Sigmoid colon (tissue), 7 donors: ENCODE data around the gene TBC1D10A. TPM values are rescaled to one million over a fixed set of nuclear protein-coding genes. Genes with fewer than 3 reads are reported as not detected.

Experiments used
- DNase-seq: peaks from one replicate; pipeline ENCODE4 v3.0.0-alpha.2; 2019
- H3K27ac ChIP-seq, 4 donors: fragments of 200-600 bp; sonication (generic); one replicate each; pipeline ENCODE4 v1.5.1; 2016 to 2019; ENCODE audit warnings: mild to moderate bottlenecking in 1 of 4
- H3K27me3 ChIP-seq, 3 donors: fragments of 200-600 bp; sonication (generic); one replicate each; pipeline ENCODE4 v1.5.1; 2019; ENCODE audit warnings: mild to moderate bottlenecking in 1 of 3
- H3K36me3 ChIP-seq, 4 donors: fragments of 200-600 bp; sonication (generic); one replicate each; pipeline ENCODE4 v1.5.1; 2016 to 2019
- H3K4me1 ChIP-seq, 4 donors: fragments of 200-600 bp; sonication (generic); one replicate each; pipeline ENCODE4 v1.5.1; 2017 to 2019
- H3K4me3 ChIP-seq, 4 donors: fragments of 200-600 bp; sonication (generic); one replicate each; pipeline ENCODE4 v1.5.1; 2017 to 2019; ENCODE audit warnings: mild to moderate bottlenecking in 2 of 4, moderate library complexity in 1 of 4
- H3K9me3 ChIP-seq, 4 donors: fragments of 200-600 bp in 3 of 4; sonication (generic) in 3 of 4; one replicate each; pipeline versions ENCODE4 v1.5.1 to v1.6.1; 2013 to 2019
- CTCF ChIP-seq, 4 experiments: fragments of 450-650 bp in 3 of 4; fragments of 200-600 bp in 1 of 4; IDR thresholded peaks; one replicate each; pipeline ENCODE4 v1.5.1; 2016 to 2019; ENCODE audit warnings: antibody characterized with exemption in 4 of 4, mild to moderate bottlenecking in 3 of 4, moderate library complexity in 2 of 4
- EP300 ChIP-seq, 4 donors: sonication (generic); formaldehyde crosslinking; IDR thresholded peaks; one replicate each; pipeline ENCODE4 v1.6.1; 2017; ENCODE audit warnings: antibody characterized with exemption in 4 of 4
- POLR2A ChIP-seq, 2 donors: fragments of 450-650 bp; IDR thresholded peaks; one replicate each; pipeline ENCODE4 v1.6.1; 2016; ENCODE audit warnings: antibody characterized with exemption in 2 of 2, mild to moderate bottlenecking in 2 of 2, moderate library complexity in 2 of 2
- POLR2AphosphoS5 ChIP-seq, 4 donors: sonication (generic); formaldehyde crosslinking; IDR thresholded peaks; one replicate each; pipeline ENCODE4 v1.6.1; 2017; ENCODE audit warnings: antibody characterized with exemption in 4 of 4
- WGBS, 2 donors: extraction: QIAGEN DNeasy Blood & Tissue Kit; methylation state at CpG; one replicate each; pipeline ENCODE4 v1.1.7; 2013; 5-methylcytosine and 5-hydroxymethylcytosine counted together
- intact Hi-C: fragments of 100-400 bp; cut with DNase I; formaldehyde crosslinking; loops from one replicate; pipeline ENCODE4 v1.15.1; 2023
- polyA plus RNA-seq, 3 donors: library from polyadenylated mRNA; stranded (reverse); fragments of 200-250 nt; gene quantifications; one replicate each; pipeline ENCODE4 v1.2.3, GENCODE V29; 2013
- total RNA-seq, 4 donors: library from RNA; depleted of rRNA; stranded (reverse); fragments of >200 nt; gene quantifications; one replicate each; pipeline ENCODE4 v1.1.0, GENCODE V29; 2016
- donor health status: healthy with polysubstance abuse.
- donor health status: Bipolar disorder and iron deficiency.
- donor health status: healthy.

TBC1D10A gene
- total and polyA plus RNA-seq, 7 donors, result 12.5 to 35.4 (median 29.1) TPM

DNA sequence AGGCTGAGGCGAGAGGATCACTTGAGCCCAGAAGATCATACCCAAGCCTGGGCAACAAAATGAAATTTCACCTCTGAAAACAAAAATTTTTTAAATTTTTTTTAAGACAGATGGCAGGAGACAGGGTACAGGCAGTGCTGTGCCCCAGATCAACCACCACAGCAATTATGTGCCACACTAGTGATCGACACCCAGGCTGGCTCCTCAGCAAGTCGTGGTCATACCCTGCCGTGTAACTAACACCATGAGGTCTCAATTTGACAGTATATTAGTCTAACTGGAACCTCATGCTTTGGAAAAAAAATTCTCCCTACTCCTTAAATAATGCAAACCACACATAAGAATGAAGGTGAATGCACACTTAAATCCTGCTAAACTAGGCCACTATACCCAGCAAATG, 21.7 kb upstream of the TBC1D10A start:
- Histone ChIP-seq H3K27me3 (no peaks in the 10 kb centered on the region), H3K27ac (peak overlapping the region in 1 of 4 donors; percentile 11)

GRCh38 chr22:30347255-30347892, 20.6 kb upstream of the TBC1D10A start:
- H3K9me3 ChIP-seq, result no peaks in the 10 kb centered on the region
- H3K27me3 ChIP-seq, result no peaks in the 10 kb centered on the region
- intact Hi-C loops, result no loop called here
- DNase-seq, result no peak
- 69 to 72% methylated on average over 5 of the region's 5 CpGs for WGBS, 2 donors
- TF ChIP-seq POLR2AphosphoS5 (IDR thresholded peaks at IDR 0.05) (no peak), POLR2A (IDR thresholded peaks at IDR 0.05) (no peak), CTCF (IDR thresholded peaks at IDR 0.05) (no peak), EP300 (IDR thresholded peaks at IDR 0.05) (no peak)
- H3K27ac ChIP-seq, result no peak overlapping the region
- no peak overlapping the region for H3K4me3 ChIP-seq
- peaks cover 0 to 20% (median 13%) of the 10 kb centered on the region in 4 donors for H3K4me1 ChIP-seq
- peaks cover 53 to 100% (median 68%) of the 10 kb centered on the region in 4 donors for H3K36me3 ChIP-seq

More for the DNA sequence above, 21.7 kb upstream of the TBC1D10A start:
- DNase-seq, result no peak
- intact Hi-C loops, result no loop called here
- TF ChIP-seq POLR2AphosphoS5 (IDR thresholded peaks at IDR 0.05), result no peak
- no peak for TF ChIP-seq POLR2A (IDR thresholded peaks at IDR 0.05)
- no peak for TF ChIP-seq CTCF (IDR thresholded peaks at IDR 0.05)
- no peak for TF ChIP-seq EP300 (IDR thresholded peaks at IDR 0.05)
- H3K9me3 ChIP-seq, result no peaks in the 10 kb centered on the region
- H3K4me1 ChIP-seq, result peaks cover 0 to 26% (median 13%) of the 10 kb centered on the region in 4 donors
- peaks cover 49 to 98% (median 62%) of the 10 kb centered on the region in 4 donors for H3K36me3 ChIP-seq
- WGBS, 2 donors, result 80 to 91% methylated on average over 4 of the region's 4 CpGs
- no peak overlapping the region for H3K4me3 ChIP-seq

DNA sequence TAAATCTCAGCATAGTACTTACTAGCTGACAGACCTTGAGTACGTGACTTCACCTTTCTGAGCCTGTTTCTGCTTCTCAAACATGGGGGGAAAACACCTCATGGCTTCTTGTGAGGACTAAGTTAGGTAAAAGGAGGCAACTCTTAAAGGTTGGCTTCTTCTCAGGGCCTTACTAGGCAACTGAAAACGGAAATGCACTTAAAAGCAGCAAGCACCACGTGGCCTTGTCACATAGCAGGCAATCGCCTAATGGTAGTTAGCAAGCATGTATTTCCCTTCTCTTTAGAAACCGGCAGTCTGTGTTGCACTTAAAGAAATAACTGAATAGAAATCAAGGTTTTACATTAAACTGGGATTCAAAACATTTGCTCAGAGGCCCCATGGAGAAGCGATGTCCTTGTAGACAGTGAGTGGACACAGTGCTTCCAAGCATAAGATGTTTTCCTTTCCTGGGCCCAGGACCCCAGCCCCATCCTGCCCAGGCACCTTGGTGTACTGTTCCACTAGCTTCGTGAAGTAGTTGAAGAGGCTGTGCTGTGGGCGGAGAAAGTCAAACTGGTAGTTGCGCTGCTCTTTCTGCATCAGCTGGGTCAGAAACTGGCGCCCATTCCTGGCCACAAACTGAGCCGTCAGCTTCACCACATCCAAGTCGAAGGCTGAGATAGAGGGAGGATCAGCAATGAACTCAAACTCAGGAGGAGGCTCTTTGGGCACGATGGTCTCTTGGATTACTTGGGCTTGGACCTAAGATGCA, 17.9 kb upstream of the TBC1D10A start:
- TF ChIP-seq CTCF (IDR thresholded peaks at IDR 0.05), result no peak
- no peak for TF ChIP-seq POLR2A (IDR thresholded peaks at IDR 0.05)
- no peak for TF ChIP-seq EP300 (IDR thresholded peaks at IDR 0.05)
- TF ChIP-seq POLR2AphosphoS5 (IDR thresholded peaks at IDR 0.05), result no peak
- peaks cover 0 to 17% (median 8%) of the 10 kb centered on the region in 4 donors for H3K4me1 ChIP-seq
- intact Hi-C loops, result no loop called here
- H3K9me3 ChIP-seq, result no peaks in the 10 kb centered on the region
- no peak for DNase-seq
- no peaks in the 10 kb centered on the region for H3K27me3 ChIP-seq
- H3K36me3 ChIP-seq, result peaks cover 70 to 100% (median 81%) of the 10 kb centered on the region in 4 donors
- H3K4me3 ChIP-seq, result no peak overlapping the region
- H3K27ac ChIP-seq, result no peak overlapping the region
- 92% methylated on average over 13 of the region's 13 CpGs for WGBS, 2 donors

- H3K9me3 ChIP-seq, result no peaks in the 10 kb centered on the region
- WGBS, 2 donors, result 87 to 88% methylated on average over 16 of the region's 16 CpGs
- no peaks in the 10 kb centered on the region for H3K4me1 ChIP-seq
- intact Hi-C loops, result no loop called here
- DNase-seq, result peak; percentile 77
- peak overlapping the region; percentile 29 to 61 (median 45) for H3K27ac ChIP-seq
- no peak for TF ChIP-seq POLR2A (IDR thresholded peaks at IDR 0.05)
- TF ChIP-seq POLR2AphosphoS5 (IDR thresholded peaks at IDR 0.05), result peak in 3 of 4 donors; percentile 19 to 43 (median 39)
- H3K4me3 ChIP-seq, result no peak overlapping the region
- peaks cover 95 to 100% (median 100%) of the 10 kb centered on the region in 4 donors for H3K36me3 ChIP-seq
- no peaks in the 10 kb centered on the region for H3K27me3 ChIP-seq
Measured at GRCh38 chr22:30340911-30341685, 14.4 kb upstream of the TBC1D10A start.
